ENCODE measurements around the gene RLN2.

DNA sequence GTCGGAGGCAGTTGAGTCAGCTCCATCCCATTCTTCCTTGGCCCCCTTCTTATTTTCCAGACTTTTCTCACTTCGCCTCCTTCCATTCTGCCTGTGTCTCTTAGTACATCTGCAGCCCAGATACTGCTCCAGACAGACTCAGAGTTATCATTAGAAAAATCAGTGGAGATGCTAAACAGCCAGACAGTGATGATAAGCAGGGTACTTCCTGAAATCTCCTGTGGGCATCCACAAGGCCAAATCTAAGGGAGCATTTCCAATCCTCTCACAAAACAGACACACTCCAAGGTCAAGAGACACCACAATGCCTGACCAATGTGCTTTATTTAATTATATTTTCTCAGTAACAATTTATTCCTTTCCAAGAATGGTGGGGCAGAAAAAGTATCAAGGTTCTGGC lies 49.7 kb upstream of the RLN2 start:
- TF ChIP-seq, protein P1, sequence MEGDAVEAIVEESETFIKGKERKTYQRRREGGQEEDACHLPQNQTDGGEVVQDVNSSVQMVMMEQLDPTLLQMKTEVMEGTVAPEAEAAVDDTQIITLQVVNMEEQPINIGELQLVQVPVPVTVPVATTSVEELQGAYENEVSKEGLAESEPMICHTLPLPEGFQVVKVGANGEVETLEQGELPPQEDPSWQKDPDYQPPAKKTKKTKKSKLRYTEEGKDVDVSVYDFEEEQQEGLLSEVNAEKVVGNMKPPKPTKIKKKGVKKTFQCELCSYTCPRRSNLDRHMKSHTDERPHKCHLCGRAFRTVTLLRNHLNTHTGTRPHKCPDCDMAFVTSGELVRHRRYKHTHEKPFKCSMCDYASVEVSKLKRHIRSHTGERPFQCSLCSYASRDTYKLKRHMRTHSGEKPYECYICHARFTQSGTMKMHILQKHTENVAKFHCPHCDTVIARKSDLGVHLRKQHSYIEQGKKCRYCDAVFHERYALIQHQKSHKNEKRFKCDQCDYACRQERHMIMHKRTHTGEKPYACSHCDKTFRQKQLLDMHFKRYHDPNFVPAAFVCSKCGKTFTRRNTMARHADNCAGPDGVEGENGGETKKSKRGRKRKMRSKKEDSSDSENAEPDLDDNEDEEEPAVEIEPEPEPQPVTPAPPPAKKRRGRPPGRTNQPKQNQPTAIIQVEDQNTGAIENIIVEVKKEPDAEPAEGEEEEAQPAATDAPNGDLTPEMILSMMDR (IDR thresholded peaks at IDR 0.05): no peak
- TF ChIP-seq POLR2A (IDR thresholded peaks at IDR 0.05) (no peak), EP300 (IDR thresholded peaks at IDR 0.05) (no peak)
